OCI-M2 (cell line): ENCODE data around the gene FAM241A.
"Not testable (repeated sequence)": the region's sequence is repeated elsewhere in the genome, so short reads cannot be mapped to it uniquely, and the experiment has no call there.

Experiments
- DNase-seq: peaks from one replicate; lab custom pipeline; 2025; ENCODE audit not compliant: unreplicated experiment; lab: John Stamatoyannopoulos, UW

The FAM241A gene

GRCh38 chr4:112136551-112136950 is 8.7 kb upstream of the FAM241A start:
- DNase-seq, result no peak

GRCh38 chr4:112138538-112138937 is 6.7 kb upstream of the FAM241A start:
- DNase-seq, result no peak

GRCh38 chr4:112140536-112140935 is 4.7 kb upstream of the FAM241A start:
- DNase-seq, result no peak

- DNase-seq, result no peak
Measured at GRCh38 chr4:112141366-112142138, 3.7 kb upstream of the FAM241A start.

- no peak for DNase-seq
Measured at GRCh38 chr4:112142182-112142581, 3.1 kb upstream of the FAM241A start.

GRCh38 chr4:112143781-112144180 is 1.5 kb upstream of the FAM241A start:
- DNase-seq, result no peak

- no peak for DNase-seq
Measured at GRCh38 chr4:112144546-112145325, 518 bp upstream of the FAM241A start.

GRCh38 chr4:112145790-112146501 is 692 bp downstream of the FAM241A start:
- DNase-seq, result no peak

GRCh38 chr4:112146502-112146813 is 1.2 kb downstream of the FAM241A start:
- no peak for DNase-seq

GRCh38 chr4:112147697-112148096 is 2.4 kb downstream of the FAM241A start:
- no peak for DNase-seq

GRCh38 chr4:112150920-112151319 is 5.7 kb downstream of the FAM241A start:
- no peak for DNase-seq

- DNase-seq, result no peak
Measured at GRCh38 chr4:112152521-112152920, 7.3 kb downstream of the FAM241A start.

- DNase-seq, result no peak
Measured at GRCh38 chr4:112153211-112153791, 8.0 kb downstream of the FAM241A start.

- DNase-seq, result no peak
Measured at GRCh38 chr4:112156112-112156511, 10.9 kb downstream of the FAM241A start.

- no peak for DNase-seq
Measured at GRCh38 chr4:112156553-112156952, 11.3 kb downstream of the FAM241A start.

- DNase-seq, result not testable (repeated sequence)
Measured at GRCh38 chr4:112163706-112164105, 18.5 kb downstream of the FAM241A start.

GRCh38 chr4:112167794-112168193 is 22.5 kb downstream of the FAM241A start:
- no peak for DNase-seq

GRCh38 chr4:112168719-112169500 is 23.7 kb downstream of the FAM241A start:
- no peak for DNase-seq

GRCh38 chr4:112170451-112170993 is 25.3 kb downstream of the FAM241A start:
- DNase-seq, result no peak

GRCh38 chr4:112171051-112171763 is 26.0 kb downstream of the FAM241A start:
- DNase-seq, result not testable (repeated sequence)
